Nephron progenitor cell (in vitro differentiated cells): ENCODE data around the gene ITGA6.

Experiments
- DNase-seq: peaks from one replicate; pipeline ENCODE4 v3.0.0; 2021
- H3K27ac Mint-ChIP-seq: 2 replicates; pipeline ENCODE4 v1.8.0; 2021; ENCODE audit warnings: mild to moderate bottlenecking, moderate library complexity, mixed read lengths
- H3K27me3 Mint-ChIP-seq: 2 replicates; pipeline ENCODE4 v1.8.0; 2021; ENCODE audit warnings: mild to moderate bottlenecking, low read depth, mixed read lengths; ENCODE audit not compliant: poor library complexity
- H3K36me3 Mint-ChIP-seq: 2 replicates; pipeline ENCODE4 v1.8.0; 2021; ENCODE audit warnings: low read depth, mixed read lengths
- H3K4me1 Mint-ChIP-seq: 2 replicates; pipeline ENCODE4 v1.8.0; 2021; ENCODE audit warnings: mixed read lengths
- H3K4me3 Mint-ChIP-seq: 2 replicates; pipeline ENCODE4 v1.8.0; 2021; ENCODE audit warnings: mild to moderate bottlenecking, moderate library complexity, mixed read lengths
- H3K9me3 Mint-ChIP-seq: 2 replicates; pipeline ENCODE4 v1.8.0; 2021; ENCODE audit warnings: mild to moderate bottlenecking, moderate library complexity, mixed read lengths
- CTCF ChIP-seq: fragments of 200-600 bp; sonication (generic); IDR thresholded peaks from 2 replicates; pipeline ENCODE4 v1.5.0; 2021; ENCODE audit warnings: antibody characterized with exemption

ITGA6 gene

GRCh38 chr2:172461591-172462372, 34.4 kb downstream of the ITGA6 start:
- H3K27ac Mint-ChIP-seq = no peak overlapping the region
- DNase-seq = peak; percentile 76
- peaks cover 18% of the 10 kb centered on the region for H3K27me3 Mint-ChIP-seq
- H3K4me3 Mint-ChIP-seq = no peak overlapping the region
- peak; percentile 73 for TF ChIP-seq CTCF
- H3K4me1 Mint-ChIP-seq = peaks cover 4% of the 10 kb centered on the region
- H3K36me3 Mint-ChIP-seq = no peaks in the 10 kb centered on the region
- H3K9me3 Mint-ChIP-seq = no peaks in the 10 kb centered on the region

GRCh38 chr2:172462373-172462848, 35.0 kb downstream of the ITGA6 start:
- no peak overlapping the region for H3K4me3 Mint-ChIP-seq
- no peaks in the 10 kb centered on the region for H3K9me3 Mint-ChIP-seq
- no peaks in the 10 kb centered on the region for H3K36me3 Mint-ChIP-seq
- H3K27ac Mint-ChIP-seq = no peak overlapping the region
- H3K4me1 Mint-ChIP-seq = peaks cover 4% of the 10 kb centered on the region
- peak; percentile 4 for TF ChIP-seq CTCF
- peaks cover 18% of the 10 kb centered on the region for H3K27me3 Mint-ChIP-seq
- no peak for DNase-seq

GRCh38 chr2:172462849-172463381, 35.5 kb downstream of the ITGA6 start:
- Mint-ChIP-seq H3K27me3 (peaks cover 15% of the 10 kb centered on the region), H3K9me3 (no peaks in the 10 kb centered on the region), H3K4me1 (peaks cover 4% of the 10 kb centered on the region), H3K4me3 (no peak overlapping the region), H3K36me3 (no peaks in the 10 kb centered on the region), H3K27ac (no peak overlapping the region)
- no peak for TF ChIP-seq CTCF
- DNase-seq = no peak

- Mint-ChIP-seq H3K36me3 (no peaks in the 10 kb centered on the region), H3K4me1 (peaks cover 4% of the 10 kb centered on the region), H3K27ac (no peak overlapping the region), H3K27me3 (peaks cover 11% of the 10 kb centered on the region), H3K9me3 (no peaks in the 10 kb centered on the region), H3K4me3 (no peak overlapping the region)
- TF ChIP-seq CTCF = no peak
- DNase-seq = no peak
These were observed 37.2 kb downstream of the ITGA6 start for GRCh38 chr2:172464400-172465129.

- Mint-ChIP-seq H3K9me3 (no peaks in the 10 kb centered on the region), H3K4me3 (no peak overlapping the region), H3K36me3 (no peaks in the 10 kb centered on the region), H3K27ac (no peak overlapping the region), H3K4me1 (peaks cover 6% of the 10 kb centered on the region), H3K27me3 (peaks cover 11% of the 10 kb centered on the region)
- TF ChIP-seq CTCF = peak; percentile 80
- DNase-seq = peak; percentile 61
These were observed 38.3 kb downstream of the ITGA6 start for GRCh38 chr2:172465417-172466334.
